GM23248 (cell line): Measurements from ENCODE around the gene MELK. TPM values are rescaled to one million over a fixed set of nuclear protein-coding genes. Genes with fewer than 3 reads are reported as not detected.

Experiments used
- DNase-seq: peaks from one replicate; pipeline ENCODE4 v3.0.0-alpha.2; 2015
- H2AFZ ChIP-seq: fragments of 200-600 bp; sonication (generic); 2 replicates; pipeline ENCODE4 v1.6.1; 2016; ENCODE audit warnings: antibody characterized with exemption
- H3F3A ChIP-seq: fragments of 200-600 bp; sonication (generic); 2 replicates; pipeline ENCODE4 v1.6.1; 2016; ENCODE audit warnings: mild to moderate bottlenecking, antibody characterized with exemption, mixed run types; ENCODE audit not compliant: insufficient read depth
- H3K27ac ChIP-seq: fragments of 200-600 bp; sonication (generic); 2 replicates; pipeline ENCODE4 v1.5.1; 2016; ENCODE audit warnings: mild to moderate bottlenecking
- H3K27me3 ChIP-seq: fragments of 200-600 bp; sonication (generic); replicated peaks from 2 replicates; pipeline ENCODE4 v1.6.1; 2016; ENCODE audit warnings: mild to moderate bottlenecking; ENCODE audit not compliant: insufficient read depth
- H3K36me3 ChIP-seq: fragments of 200-600 bp; sonication (generic); 2 replicates; pipeline ENCODE4 v1.6.1; 2016; ENCODE audit warnings: low read depth, mild to moderate bottlenecking
- H3K4me1 ChIP-seq: fragments of 200-600 bp; sonication (generic); 2 replicates; pipeline ENCODE4 v1.6.1; 2016; ENCODE audit warnings: mild to moderate bottlenecking; ENCODE audit not compliant: insufficient read depth
- H3K4me2 ChIP-seq: fragments of 200-600 bp; sonication (generic); one replicate; pipeline ENCODE4 v1.6.1; 2016; ENCODE audit warnings: mild to moderate bottlenecking; ENCODE audit not compliant: unreplicated experiment
- H3K4me3 ChIP-seq: fragments of 200-600 bp; sonication (generic); 2 replicates; pipeline ENCODE4 v1.5.1; 2016; ENCODE audit warnings: mild to moderate bottlenecking
- H3K79me2 ChIP-seq: fragments of 200-600 bp; sonication (generic); 2 replicates; pipeline ENCODE4 v1.6.1; 2016; ENCODE audit warnings: mild to moderate bottlenecking; ENCODE audit not compliant: insufficient read depth
- H3K9ac ChIP-seq: fragments of 200-600 bp; sonication (generic); 2 replicates; pipeline ENCODE4 v1.6.1; 2016; ENCODE audit warnings: mild to moderate bottlenecking
- H3K9me2 ChIP-seq: fragments of 200-600 bp; sonication (generic); 2 replicates; pipeline ENCODE4 v1.6.1; 2016; ENCODE audit warnings: mixed run types, mild to moderate bottlenecking, moderate library complexity; ENCODE audit not compliant: insufficient read depth
- H3K9me3 ChIP-seq: fragments of 200-600 bp; sonication (generic); one replicate; pipeline ENCODE4 v1.6.1; 2017; ENCODE audit warnings: low read depth
- H4K20me1 ChIP-seq: fragments of 200-600 bp; sonication (generic); 2 replicates; pipeline ENCODE4 v1.6.0; 2016; ENCODE audit not compliant: insufficient read depth
- EZH2 ChIP-seq: fragments of 200-600 bp; sonication (generic); IDR thresholded peaks from 2 replicates; pipeline ENCODE4 v1.6.1; 2018; ENCODE audit warnings: antibody characterized with exemption, mild to moderate bottlenecking; ENCODE audit not compliant: insufficient read depth, poor library complexity, severe bottlenecking
- EZH2phosphoT487 ChIP-seq: fragments of 200-600 bp; sonication (generic); IDR thresholded peaks from 2 replicates; pipeline ENCODE4 v1.6.1; 2018; ENCODE audit warnings: antibody characterized with exemption, moderate library complexity, mild to moderate bottlenecking, low read depth; ENCODE audit not compliant: insufficient read depth
- WGBS, 2 experiments: methylation state at CpG; one replicate each; pipeline ENCODE4 v1.1.6; 2015 to 2017; ENCODE audit warnings: low lambda C conversion rate in 2 of 2, low coverage in 1 of 2; ENCODE audit errors: missing lambda C conversion rate in 2 of 2; 5-methylcytosine and 5-hydroxymethylcytosine counted together
- in situ Hi-C: fragments of 300-500 bp; cut with MboI; formaldehyde crosslinking; loops from 2 replicates; pipeline ENCODE4 v1.15.0; 2020
- polyA plus RNA-seq: library from polyadenylated mRNA; unstranded; fragments of >200 nt; fragmentation: Nextera tagmentation; extraction: Ambion mirVana; gene quantifications from 2 replicates; pipeline ENCODE4 v1.2.1, GENCODE V29; 2016
- total RNA-seq: library from RNA; depleted of rRNA; stranded (reverse); fragments of >200 nt; shearing (Covaris generic); gene quantifications from 2 replicates; pipeline ENCODE4 v1.2.3, GENCODE V29; 2014

The MELK gene
- total and polyA plus RNA-seq, 2 experiments from 2014 or later: 23.2 to 24.7 TPM

DNA sequence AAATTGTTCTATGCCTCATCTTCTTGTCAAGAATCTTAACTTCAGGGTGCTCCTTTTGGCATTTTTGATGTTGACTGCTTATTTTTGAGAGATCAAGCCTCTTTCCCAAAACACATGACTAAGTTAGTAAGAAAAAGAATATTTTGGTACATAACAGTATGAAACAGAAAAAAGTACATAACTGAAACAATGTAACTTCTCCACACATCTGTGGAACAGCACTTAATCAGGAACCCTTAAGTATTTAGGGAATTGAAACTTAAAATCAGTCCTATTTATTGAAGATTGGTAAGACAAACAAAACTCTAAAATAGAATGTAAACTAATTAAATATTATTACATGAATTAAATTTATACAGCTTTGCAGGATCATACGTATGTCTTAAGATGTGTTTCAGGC lies 103.4 kb downstream of the MELK start:
- H3K27ac ChIP-seq: no peak overlapping the region
- peaks cover 14% of the 10 kb centered on the region; the same call in 1 of the 2 replicates for H3K36me3 ChIP-seq
- no peak overlapping the region for H2AFZ ChIP-seq
- no peaks in the 10 kb centered on the region for H3K9me3 ChIP-seq
- no peaks in the 10 kb centered on the region for H4K20me1 ChIP-seq
- no peak overlapping the region for H3K9ac ChIP-seq
- H3K4me2 ChIP-seq: no peak overlapping the region
- no peaks in the 10 kb centered on the region for H3K27me3 ChIP-seq
- no peaks in the 10 kb centered on the region for H3K9me2 ChIP-seq
- TF ChIP-seq EZH2phosphoT487 (no peak), EZH2 (no peak)
- H3K79me2 ChIP-seq: no peaks in the 10 kb centered on the region
- H3K4me3 ChIP-seq: no peak overlapping the region
- no peaks in the 10 kb centered on the region for H3K4me1 ChIP-seq
- H3F3A ChIP-seq: no peaks in the 10 kb centered on the region
- 98 to 100% methylated on average over 1 of the region's 1 CpG for WGBS, 2 experiments
- no peak for DNase-seq
- in situ Hi-C loops: no loop called here

DNA sequence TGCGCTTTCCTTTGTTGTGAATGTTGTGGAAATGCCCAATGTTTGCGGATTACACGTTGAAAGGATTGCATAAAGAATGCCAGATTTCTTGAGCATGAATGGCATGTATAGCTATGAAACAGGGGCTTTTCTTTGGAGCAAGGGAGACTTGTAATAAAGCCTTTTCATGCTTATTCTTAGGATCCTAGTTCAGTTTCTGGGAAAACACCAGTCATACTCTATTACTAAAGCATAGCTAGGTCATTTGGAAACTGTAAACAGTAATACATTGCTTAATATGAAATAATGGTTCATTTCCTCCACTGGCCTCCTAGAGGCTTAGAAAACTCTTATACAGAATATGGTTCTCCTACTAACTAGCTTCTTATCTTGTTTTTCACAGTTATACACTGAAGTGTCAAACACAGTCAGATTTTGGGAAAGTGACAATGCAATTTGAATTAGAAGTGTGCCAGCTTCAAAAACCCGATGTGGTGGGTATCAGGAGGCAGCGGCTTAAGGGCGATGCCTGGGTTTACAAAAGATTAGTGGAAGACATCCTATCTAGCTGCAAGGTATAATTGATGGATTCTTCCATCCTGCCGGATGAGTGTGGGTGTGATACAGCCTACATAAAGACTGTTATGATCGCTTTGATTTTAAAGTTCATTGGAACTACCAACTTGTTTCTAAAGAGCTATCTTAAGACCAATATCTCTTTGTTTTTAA lies 104.2 kb downstream of the MELK start:
- 93 to 94% methylated on average over 8 of the region's 8 CpGs for WGBS, 2 experiments
- peaks cover 18% of the 10 kb centered on the region; the same call in 1 of the 2 replicates for H3K36me3 ChIP-seq
- in situ Hi-C loops: no loop called here
- H3K27ac ChIP-seq: no peak overlapping the region
- no peaks in the 10 kb centered on the region for H3K79me2 ChIP-seq
- H3F3A ChIP-seq: no peaks in the 10 kb centered on the region
- H3K9me2 ChIP-seq: no peaks in the 10 kb centered on the region
- no peak overlapping the region for H3K4me3 ChIP-seq
- no peak for DNase-seq
- no peak overlapping the region for H3K4me2 ChIP-seq
- no peaks in the 10 kb centered on the region for H4K20me1 ChIP-seq
- H3K9me3 ChIP-seq: no peaks in the 10 kb centered on the region
- H2AFZ ChIP-seq: no peak overlapping the region
- no peaks in the 10 kb centered on the region for H3K27me3 ChIP-seq
- H3K9ac ChIP-seq: no peak overlapping the region
- no peaks in the 10 kb centered on the region for H3K4me1 ChIP-seq
- TF ChIP-seq EZH2phosphoT487 (no peak), EZH2 (no peak)

DNA sequence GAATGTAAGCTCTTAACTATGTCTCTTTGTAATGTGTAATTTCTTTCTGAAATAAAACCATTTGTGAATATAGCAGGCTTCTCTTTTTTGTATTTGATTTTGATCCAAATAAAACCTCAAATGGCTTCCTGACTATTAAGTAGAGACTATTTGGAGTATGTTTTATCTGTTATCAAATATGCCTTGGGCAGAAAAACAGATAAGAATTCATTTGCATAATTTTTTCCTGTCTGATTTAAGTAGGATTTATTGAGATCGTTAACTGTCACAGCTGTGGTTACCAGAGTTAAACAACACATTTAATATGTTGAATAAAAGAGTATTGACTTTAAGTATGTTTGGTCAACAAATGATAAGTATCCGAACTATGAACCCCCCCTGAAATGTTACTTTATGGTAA lies 104.9 kb downstream of the MELK start:
- TF ChIP-seq EZH2phosphoT487: no peak
- no peak for TF ChIP-seq EZH2
- Histone ChIP-seq H3K4me2 (no peak overlapping the region), H3K36me3 (peaks cover 20% of the 10 kb centered on the region; the same call in 1 of the 2 replicates), H3K4me3 (no peak overlapping the region), H3K9me2 (no peaks in the 10 kb centered on the region), H3K79me2 (no peaks in the 10 kb centered on the region), H4K20me1 (no peaks in the 10 kb centered on the region), H2AFZ (no peak overlapping the region), H3F3A (no peaks in the 10 kb centered on the region), H3K27ac (no peak overlapping the region), H3K9ac (no peak overlapping the region), H3K4me1 (no peaks in the 10 kb centered on the region), H3K9me3 (no peaks in the 10 kb centered on the region), H3K27me3 (no peaks in the 10 kb centered on the region)
- in situ Hi-C loops: no loop called here
- no peak for DNase-seq
- 89 to 96% methylated on average over 2 of the region's 2 CpGs for WGBS, 2 experiments

DNA sequence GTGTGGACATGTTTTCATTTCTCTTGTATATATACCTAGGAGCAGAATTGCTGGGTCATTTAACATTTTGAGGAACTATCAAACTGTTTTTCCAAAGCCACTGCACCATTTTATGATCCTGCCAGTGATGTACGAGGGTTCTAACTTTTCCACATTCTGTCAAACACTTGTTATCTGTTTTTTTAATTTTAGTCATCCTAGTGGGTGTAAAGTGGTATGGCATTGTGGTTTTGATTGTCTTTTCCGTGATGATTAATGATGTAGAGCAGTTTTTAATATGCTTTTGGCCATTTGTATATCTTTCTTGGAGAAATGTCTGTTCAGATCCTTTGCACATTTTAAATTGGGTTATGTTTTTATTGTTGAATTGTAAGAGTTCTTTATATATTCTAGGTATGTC lies 107.0 kb downstream of the MELK start:
- 90 to 92% methylated on average over 2 of the region's 2 CpGs for WGBS, 2 experiments

DNA sequence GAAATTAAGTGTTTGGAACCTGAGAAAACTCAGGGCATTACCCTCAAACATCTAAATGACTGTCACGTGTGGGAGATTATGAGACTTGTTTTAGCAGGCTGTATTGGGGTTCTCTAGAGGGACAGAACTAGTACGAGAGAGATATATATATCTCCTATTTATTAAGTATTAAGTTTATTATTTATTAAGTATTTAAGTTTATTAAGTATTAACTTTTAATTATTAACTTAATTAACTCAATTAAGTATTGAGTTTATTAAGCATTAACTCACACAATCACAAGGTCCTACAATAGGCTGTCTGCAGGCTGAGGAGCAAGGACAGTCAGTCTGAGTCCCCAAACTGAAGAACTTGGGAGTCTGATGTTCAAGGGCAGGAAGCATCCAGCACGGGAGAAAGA lies 113.8 kb downstream of the MELK start:
- DNase-seq: no peak
- no peak for TF ChIP-seq EZH2phosphoT487
- no peak for TF ChIP-seq EZH2

More for the DNA sequence above, 107.0 kb downstream of the MELK start:
- no peaks in the 10 kb centered on the region for H4K20me1 ChIP-seq
- H3K9ac ChIP-seq: no peak overlapping the region
- no peaks in the 10 kb centered on the region for H3K9me2 ChIP-seq
- H3K4me2 ChIP-seq: no peak overlapping the region
- no peaks in the 10 kb centered on the region for H3F3A ChIP-seq
- in situ Hi-C loops: no loop called here
- no peak overlapping the region for H3K4me3 ChIP-seq
- no peaks in the 10 kb centered on the region for H3K9me3 ChIP-seq
- no peak overlapping the region for H2AFZ ChIP-seq
- no peaks in the 10 kb centered on the region for H3K4me1 ChIP-seq
- no peak for DNase-seq
- H3K36me3 ChIP-seq: peaks cover 20% of the 10 kb centered on the region; the same call in 1 of the 2 replicates
- no peak for TF ChIP-seq EZH2phosphoT487
- TF ChIP-seq EZH2: no peak
- H3K79me2 ChIP-seq: no peaks in the 10 kb centered on the region
- no peaks in the 10 kb centered on the region for H3K27me3 ChIP-seq
- no peak overlapping the region for H3K27ac ChIP-seq

More for the DNA sequence above, 113.8 kb downstream of the MELK start:
- H3K27me3 ChIP-seq: no peaks in the 10 kb centered on the region; the same call in 1 of the 2 replicates
- H3K9me2 ChIP-seq: no peaks in the 10 kb centered on the region
- no peak overlapping the region for H3K4me3 ChIP-seq
- in situ Hi-C loops: no loop called here
- no peak overlapping the region for H3K27ac ChIP-seq
- H3K36me3 ChIP-seq: peaks cover 6% of the 10 kb centered on the region; the same call in 1 of the 2 replicates
- H3K4me2 ChIP-seq: no peak overlapping the region
- no peaks in the 10 kb centered on the region for H3K79me2 ChIP-seq
- H3K9me3 ChIP-seq: no peaks in the 10 kb centered on the region
- H3K9ac ChIP-seq: no peak overlapping the region
- H3F3A ChIP-seq: no peaks in the 10 kb centered on the region
- no peak overlapping the region for H2AFZ ChIP-seq
- WGBS, 2 experiments: 22 to 23% methylated on average over 3 of the region's 3 CpGs
- H3K4me1 ChIP-seq: no peaks in the 10 kb centered on the region
- no peaks in the 10 kb centered on the region for H4K20me1 ChIP-seq
